ENCODE results near the gene ZBTB34.
A peak's percentile ranks its signal among the peaks of the same experiment; 100 is the strongest.

The ZBTB34 gene

DNA sequence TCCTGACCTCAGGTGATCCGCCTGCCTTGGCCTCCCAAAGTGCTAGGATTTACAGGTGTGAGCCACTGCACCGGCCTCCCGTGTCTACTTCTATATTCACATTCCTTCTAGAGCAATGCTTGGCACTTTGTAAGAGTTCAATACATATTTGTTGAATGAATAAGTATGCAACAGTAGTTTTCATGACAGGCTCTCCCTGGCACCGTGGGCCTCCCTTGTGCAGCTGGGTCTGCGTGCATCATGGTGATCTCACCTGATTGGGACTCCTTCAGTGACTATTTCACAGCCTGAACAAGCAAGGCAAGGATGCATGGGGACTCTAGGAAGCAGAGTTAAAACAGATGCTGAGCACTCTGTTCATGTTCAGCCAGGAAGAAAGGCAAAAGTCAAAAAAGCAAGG, 6.8 kb upstream of the ZBTB34 start:
- H3K27ac Mint-ChIP-seq = no peak overlapping the region
- H3K4me3 Mint-ChIP-seq = no peak overlapping the region
- no peaks in the 10 kb centered on the region for H3K9me3 Mint-ChIP-seq
- H3K36me3 Mint-ChIP-seq (ENCODE audit: low read depth) = no peaks in the 10 kb centered on the region
- peaks cover 60% of the 10 kb centered on the region for H3K27me3 Mint-ChIP-seq (ENCODE audit: low read depth)
- H3K4me1 Mint-ChIP-seq (ENCODE audit: low read depth) = no peaks in the 10 kb centered on the region
- DNase-seq (ENCODE audit: low spot score) = no peak

DNA sequence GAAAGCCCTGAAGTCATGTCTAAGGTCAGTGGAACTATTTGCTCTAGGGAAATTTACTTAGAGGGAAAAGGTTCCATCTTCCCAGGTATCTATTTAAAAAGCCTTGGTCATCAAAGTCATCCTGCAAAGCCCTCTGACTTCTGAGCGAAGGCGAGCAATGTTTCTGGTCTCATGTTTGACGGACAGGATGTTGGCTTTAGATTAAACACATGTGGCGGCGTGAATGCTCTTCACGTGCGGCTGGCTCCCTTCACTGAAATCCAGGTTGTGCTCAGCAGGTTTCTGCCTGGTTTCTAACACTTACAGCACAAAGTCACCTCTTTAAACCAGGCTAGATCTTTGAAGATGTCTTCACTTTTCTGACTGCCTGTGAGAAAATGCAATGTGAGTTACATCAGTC, 5.7 kb upstream of the ZBTB34 start:
- no peak overlapping the region for H3K4me3 Mint-ChIP-seq
- H3K4me1 Mint-ChIP-seq (ENCODE audit: low read depth) = peaks cover 1% of the 10 kb centered on the region
- H3K9me3 Mint-ChIP-seq = no peaks in the 10 kb centered on the region
- no peak for DNase-seq (ENCODE audit: low spot score)
- peaks cover 66% of the 10 kb centered on the region for H3K27me3 Mint-ChIP-seq (ENCODE audit: low read depth)
- no peak overlapping the region for H3K27ac Mint-ChIP-seq
- no peaks in the 10 kb centered on the region for H3K36me3 Mint-ChIP-seq (ENCODE audit: low read depth)

DNA sequence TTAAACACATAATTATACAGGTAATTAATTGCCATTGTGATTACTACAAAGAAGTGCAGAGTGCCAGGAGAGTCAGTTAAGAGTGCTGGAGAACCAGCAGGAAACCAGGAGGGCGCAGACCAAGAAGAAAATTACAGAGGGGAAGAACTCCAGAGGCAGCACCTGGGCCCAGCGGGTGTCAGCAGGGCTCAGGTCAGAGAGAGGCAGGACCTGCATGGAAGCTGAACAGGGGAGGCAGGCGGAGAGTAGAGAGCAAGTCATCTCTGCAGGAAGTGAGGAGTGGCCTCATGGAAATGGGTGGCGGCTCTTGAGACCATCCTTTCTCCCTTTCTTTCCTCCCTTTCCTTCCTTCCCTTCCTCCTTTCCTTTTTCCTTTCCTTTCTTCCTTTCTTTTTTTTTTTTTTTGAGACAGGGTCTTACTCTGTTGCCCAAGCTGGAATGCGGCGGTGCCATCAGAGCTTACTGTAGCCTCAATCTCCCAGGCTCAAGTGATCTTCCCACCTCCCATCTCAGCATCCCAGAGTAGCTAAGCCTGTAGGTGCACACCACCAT, 4.0 kb upstream of the ZBTB34 start:
- DNase-seq (ENCODE audit: low spot score) = no peak
- Mint-ChIP-seq H3K27me3 (ENCODE audit: low read depth) (peaks cover 61% of the 10 kb centered on the region), H3K36me3 (ENCODE audit: low read depth) (no peaks in the 10 kb centered on the region), H3K27ac (peak overlapping the region; percentile 36), H3K9me3 (no peaks in the 10 kb centered on the region), H3K4me3 (no peak overlapping the region), H3K4me1 (ENCODE audit: low read depth) (peaks cover 6% of the 10 kb centered on the region)

DNA sequence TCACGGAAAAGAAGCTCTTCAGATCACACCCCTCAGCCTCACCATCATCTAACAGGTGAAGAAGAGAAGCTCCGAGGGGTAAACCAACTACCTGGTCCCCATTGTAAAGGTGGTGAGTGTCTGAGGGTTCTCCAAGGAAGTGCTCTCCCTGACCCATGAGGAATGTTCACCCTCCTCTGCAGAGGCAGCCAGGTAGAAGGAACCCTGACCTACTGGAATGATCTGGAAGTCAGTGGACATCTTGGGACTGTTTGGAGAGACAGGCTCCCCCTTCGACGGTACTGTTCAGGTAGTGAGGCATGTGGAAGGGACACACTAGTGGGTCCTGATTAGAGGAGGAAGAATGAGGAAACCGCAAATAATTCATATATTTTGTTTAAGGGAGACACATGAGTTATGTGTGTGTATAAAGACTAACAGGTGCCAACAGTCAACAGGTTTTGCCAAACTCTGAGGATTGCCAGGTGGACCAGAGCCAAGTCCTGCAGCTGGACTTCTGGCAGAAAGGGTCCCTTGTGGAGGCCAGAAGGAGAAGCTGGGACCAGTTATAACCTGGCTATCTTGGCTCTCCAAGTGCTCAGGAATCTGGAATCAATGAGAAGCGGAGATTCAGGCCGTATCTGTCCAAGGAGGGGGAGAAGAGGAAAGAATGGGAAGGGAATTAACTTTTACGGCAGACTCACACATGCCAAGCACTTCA, 3.0 kb upstream of the ZBTB34 start:
- H3K4me1 Mint-ChIP-seq (ENCODE audit: low read depth) = peaks cover 15% of the 10 kb centered on the region
- peaks cover 52% of the 10 kb centered on the region for H3K27me3 Mint-ChIP-seq (ENCODE audit: low read depth)
- H3K36me3 Mint-ChIP-seq (ENCODE audit: low read depth) = no peaks in the 10 kb centered on the region
- H3K4me3 Mint-ChIP-seq = no peak overlapping the region
- H3K27ac Mint-ChIP-seq = no peak overlapping the region
- DNase-seq (ENCODE audit: low spot score) = no peak
- H3K9me3 Mint-ChIP-seq = no peaks in the 10 kb centered on the region

DNA sequence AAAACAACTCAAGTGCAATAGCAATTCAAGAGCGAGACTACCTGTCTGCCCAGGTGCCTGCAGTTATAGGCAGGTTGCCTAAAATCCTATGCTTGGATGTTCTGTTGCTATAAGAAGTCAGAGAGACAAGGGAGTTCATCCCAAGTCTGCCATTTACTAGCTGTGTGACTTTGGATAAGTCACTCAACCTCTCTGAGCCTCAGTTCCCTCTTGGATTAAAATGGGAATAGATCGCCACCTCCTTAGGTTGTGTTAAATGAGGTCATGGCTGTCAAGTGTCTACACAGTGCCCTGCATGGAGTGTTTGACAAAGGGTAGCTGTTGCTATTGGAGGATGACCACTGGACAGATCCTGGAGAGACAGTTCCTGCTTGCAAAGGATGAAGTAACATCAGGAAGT, 1.3 kb upstream of the ZBTB34 start:
- Mint-ChIP-seq H3K27me3 (ENCODE audit: low read depth) (peaks cover 38% of the 10 kb centered on the region), H3K27ac (no peak overlapping the region), H3K9me3 (no peaks in the 10 kb centered on the region), H3K4me3 (peak overlapping the region; percentile 74), H3K4me1 (ENCODE audit: low read depth) (peaks cover 22% of the 10 kb centered on the region), H3K36me3 (ENCODE audit: low read depth) (peaks cover 1% of the 10 kb centered on the region)
- DNase-seq (ENCODE audit: low spot score) = no peak

DNA sequence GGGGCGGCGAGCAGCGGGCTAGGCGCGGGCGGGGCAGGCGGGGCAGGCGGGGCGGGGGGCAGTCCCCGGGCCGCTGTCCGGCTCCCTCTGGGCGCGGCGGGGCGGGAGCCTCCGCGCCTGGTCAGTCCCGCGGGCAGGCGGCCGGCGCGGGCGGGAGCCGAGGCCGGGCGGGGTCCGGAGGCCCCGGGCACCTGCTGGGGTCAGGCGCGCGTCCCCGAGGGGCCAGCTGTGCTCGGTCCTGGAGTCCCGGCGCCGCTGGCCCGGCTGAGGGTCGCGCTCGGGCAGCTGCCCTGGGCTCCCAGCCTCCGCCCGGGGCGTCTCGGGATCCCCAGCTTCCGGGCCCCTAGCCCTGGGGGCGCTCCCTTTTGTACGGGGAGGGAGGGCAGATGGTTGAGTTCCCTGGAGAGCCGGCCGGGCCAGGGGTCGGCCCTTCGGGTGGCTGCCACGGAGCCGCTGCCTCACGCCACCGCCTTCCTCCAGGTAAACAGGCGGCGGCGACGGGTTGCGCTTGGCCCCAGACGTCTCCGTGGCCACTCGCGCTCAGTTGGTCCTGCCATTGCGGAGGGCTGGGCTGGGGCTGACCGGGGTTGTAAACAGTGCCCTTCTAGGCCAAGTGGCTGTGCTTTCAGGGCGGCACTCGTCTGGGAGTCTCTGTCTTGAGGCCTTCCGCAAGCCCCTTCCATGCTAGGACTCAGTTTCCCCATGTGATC, 473 bp downstream of the ZBTB34 start:
- peak overlapping the region; percentile 92 for H3K4me3 Mint-ChIP-seq
- peaks cover 10% of the 10 kb centered on the region for H3K36me3 Mint-ChIP-seq (ENCODE audit: low read depth)
- no peaks in the 10 kb centered on the region for H3K9me3 Mint-ChIP-seq
- H3K27me3 Mint-ChIP-seq (ENCODE audit: low read depth) = peaks cover 26% of the 10 kb centered on the region
- H3K27ac Mint-ChIP-seq = peak overlapping the region; percentile 87
- peaks cover 22% of the 10 kb centered on the region for H3K4me1 Mint-ChIP-seq (ENCODE audit: low read depth)
- no peak for DNase-seq (ENCODE audit: low spot score)

DNA sequence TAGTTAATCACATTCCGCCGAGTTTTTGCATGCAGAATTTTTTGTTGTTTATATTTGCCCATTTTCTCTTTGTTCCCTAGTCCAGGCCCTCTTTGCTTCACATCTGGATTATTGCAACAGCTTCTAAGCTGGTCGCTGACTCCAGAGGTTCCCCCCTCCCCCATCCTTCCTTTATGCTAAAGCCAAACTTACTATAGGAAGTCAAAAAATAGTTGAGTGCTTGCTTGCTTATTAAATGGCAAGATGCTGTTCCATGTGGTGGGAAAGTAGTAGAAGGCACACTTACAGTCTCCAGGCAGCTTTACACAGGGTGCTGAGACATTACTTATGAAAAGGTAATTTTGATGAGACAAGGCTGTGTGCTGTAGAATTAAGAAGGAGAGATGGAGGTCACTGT, 1.3 kb downstream of the ZBTB34 start:
- Mint-ChIP-seq H3K4me3 (peak overlapping the region; percentile 92), H3K36me3 (ENCODE audit: low read depth) (peaks cover 12% of the 10 kb centered on the region), H3K4me1 (ENCODE audit: low read depth) (peaks cover 22% of the 10 kb centered on the region), H3K27me3 (ENCODE audit: low read depth) (peaks cover 19% of the 10 kb centered on the region), H3K27ac (peak overlapping the region; percentile 87), H3K9me3 (no peaks in the 10 kb centered on the region)
- no peak for DNase-seq (ENCODE audit: low spot score)

DNA sequence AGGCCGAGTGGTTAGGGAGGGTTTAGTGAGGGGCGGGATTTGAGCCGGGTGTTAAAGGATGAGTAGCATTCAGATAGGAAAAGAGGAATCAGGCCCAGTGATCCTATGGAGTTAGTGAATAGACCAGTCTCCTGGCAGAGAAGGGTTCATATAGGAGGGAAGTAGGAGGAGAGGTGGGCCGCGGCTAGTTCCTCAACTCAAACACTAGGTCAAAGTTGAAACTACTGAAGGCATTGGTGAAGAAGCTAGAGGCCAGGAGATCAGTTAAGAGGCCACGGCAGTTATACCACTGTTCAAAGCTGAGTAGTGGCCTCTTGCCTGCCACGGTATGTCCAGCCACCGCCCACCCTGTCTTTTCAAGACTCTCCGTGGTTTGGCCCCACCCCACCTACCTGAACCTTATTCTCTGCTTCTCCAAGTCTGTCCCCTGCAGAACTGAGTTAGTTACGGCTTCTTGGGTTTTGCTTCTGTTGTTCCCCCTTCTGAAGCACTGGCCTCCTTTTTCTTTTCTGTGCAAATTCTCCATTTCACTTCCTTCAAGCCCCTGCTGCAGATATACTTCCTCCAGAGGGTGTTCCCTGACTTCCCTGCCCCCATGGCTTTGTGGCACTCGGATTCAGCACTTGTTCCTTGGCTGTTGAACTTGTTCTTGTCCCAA, 1.8 kb downstream of the ZBTB34 start:
- DNase-seq (ENCODE audit: low spot score) = no peak
- Mint-ChIP-seq H3K4me1 (ENCODE audit: low read depth) (peaks cover 22% of the 10 kb centered on the region), H3K27ac (no peak overlapping the region), H3K36me3 (ENCODE audit: low read depth) (peaks cover 12% of the 10 kb centered on the region), H3K27me3 (ENCODE audit: low read depth) (peaks cover 15% of the 10 kb centered on the region), H3K9me3 (no peaks in the 10 kb centered on the region), H3K4me3 (peak overlapping the region; percentile 92)

DNA sequence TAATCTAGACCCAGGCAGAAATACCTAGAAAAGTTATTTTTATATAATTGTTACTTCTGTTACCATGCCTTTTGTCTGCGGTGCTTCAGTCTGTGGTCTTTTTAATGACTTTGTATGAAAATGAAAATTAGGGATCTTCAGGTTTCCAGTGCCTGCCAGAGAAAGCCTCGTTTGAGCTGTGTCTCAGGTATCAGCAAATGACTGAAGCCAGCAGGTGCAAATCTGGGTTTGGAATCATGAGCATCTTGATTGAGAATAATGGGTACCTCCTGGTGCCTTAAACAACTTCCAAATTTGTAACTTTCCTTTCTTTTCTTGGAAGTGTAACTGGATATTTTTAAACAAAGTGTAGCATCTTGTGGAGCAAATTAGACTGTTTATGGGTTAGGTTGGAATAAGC, 4.3 kb downstream of the ZBTB34 start:
- H3K4me3 Mint-ChIP-seq = no peak overlapping the region

DNA sequence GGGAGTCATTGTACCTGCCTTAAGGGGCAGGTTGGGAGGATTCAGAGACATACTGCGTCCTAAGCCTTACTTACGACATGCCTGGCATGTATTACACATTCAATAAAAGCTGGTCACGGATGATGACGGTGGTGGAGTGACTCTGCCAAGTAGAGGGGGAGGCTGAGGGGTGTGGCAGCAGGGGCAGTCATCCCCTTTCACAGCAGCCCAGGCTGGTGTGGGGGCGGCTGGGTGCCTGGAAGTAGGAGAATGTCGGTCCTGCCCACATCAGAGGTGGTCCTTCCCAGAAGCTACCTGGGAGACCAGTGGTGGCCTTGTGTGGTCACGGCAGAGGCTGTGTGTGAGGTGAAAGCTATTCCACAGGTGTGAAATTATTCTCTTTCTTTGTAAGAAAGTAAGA, 8.9 kb downstream of the ZBTB34 start:
- Mint-ChIP-seq H3K36me3 (ENCODE audit: low read depth) (peaks cover 14% of the 10 kb centered on the region), H3K4me1 (ENCODE audit: low read depth) (peaks cover 6% of the 10 kb centered on the region), H3K27me3 (ENCODE audit: low read depth) (no peaks in the 10 kb centered on the region), H3K4me3 (no peak overlapping the region), H3K27ac (no peak overlapping the region), H3K9me3 (no peaks in the 10 kb centered on the region)
- DNase-seq (ENCODE audit: low spot score) = no peak

More for the DNA sequence above, 4.3 kb downstream of the ZBTB34 start:
- Mint-ChIP-seq H3K27ac (no peak overlapping the region), H3K4me1 (ENCODE audit: low read depth) (peaks cover 22% of the 10 kb centered on the region), H3K27me3 (ENCODE audit: low read depth) (no peaks in the 10 kb centered on the region), H3K9me3 (no peaks in the 10 kb centered on the region), H3K36me3 (ENCODE audit: low read depth) (peaks cover 16% of the 10 kb centered on the region)
- DNase-seq (ENCODE audit: low spot score) = no peak

DNA sequence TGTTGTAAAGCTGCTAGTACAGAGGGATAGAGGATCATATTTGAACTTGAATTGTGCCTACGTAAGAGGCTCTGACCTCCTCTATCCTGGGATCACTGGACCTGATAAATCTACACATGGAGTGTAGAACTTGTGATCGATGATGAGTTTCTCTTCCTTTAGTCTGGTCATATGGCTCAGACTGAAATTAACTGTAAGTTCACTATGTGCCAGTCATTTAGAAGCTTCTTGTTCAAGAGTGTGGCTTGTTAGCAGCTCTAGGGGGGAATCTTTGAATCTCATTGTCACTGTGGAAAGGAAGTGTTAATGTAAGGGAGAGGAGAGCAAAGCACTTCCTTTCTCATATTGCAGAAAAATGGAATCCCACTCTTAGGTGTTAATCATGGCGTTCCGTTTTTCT, 12.1 kb downstream of the ZBTB34 start:
- H3K9me3 Mint-ChIP-seq = no peaks in the 10 kb centered on the region
- DNase-seq (ENCODE audit: low spot score) = no peak
- peaks cover 16% of the 10 kb centered on the region for H3K4me1 Mint-ChIP-seq (ENCODE audit: low read depth)
- H3K27me3 Mint-ChIP-seq (ENCODE audit: low read depth) = no peaks in the 10 kb centered on the region
- H3K4me3 Mint-ChIP-seq = no peak overlapping the region
- H3K36me3 Mint-ChIP-seq (ENCODE audit: low read depth) = peaks cover 2% of the 10 kb centered on the region
- H3K27ac Mint-ChIP-seq = no peak overlapping the region

DNA sequence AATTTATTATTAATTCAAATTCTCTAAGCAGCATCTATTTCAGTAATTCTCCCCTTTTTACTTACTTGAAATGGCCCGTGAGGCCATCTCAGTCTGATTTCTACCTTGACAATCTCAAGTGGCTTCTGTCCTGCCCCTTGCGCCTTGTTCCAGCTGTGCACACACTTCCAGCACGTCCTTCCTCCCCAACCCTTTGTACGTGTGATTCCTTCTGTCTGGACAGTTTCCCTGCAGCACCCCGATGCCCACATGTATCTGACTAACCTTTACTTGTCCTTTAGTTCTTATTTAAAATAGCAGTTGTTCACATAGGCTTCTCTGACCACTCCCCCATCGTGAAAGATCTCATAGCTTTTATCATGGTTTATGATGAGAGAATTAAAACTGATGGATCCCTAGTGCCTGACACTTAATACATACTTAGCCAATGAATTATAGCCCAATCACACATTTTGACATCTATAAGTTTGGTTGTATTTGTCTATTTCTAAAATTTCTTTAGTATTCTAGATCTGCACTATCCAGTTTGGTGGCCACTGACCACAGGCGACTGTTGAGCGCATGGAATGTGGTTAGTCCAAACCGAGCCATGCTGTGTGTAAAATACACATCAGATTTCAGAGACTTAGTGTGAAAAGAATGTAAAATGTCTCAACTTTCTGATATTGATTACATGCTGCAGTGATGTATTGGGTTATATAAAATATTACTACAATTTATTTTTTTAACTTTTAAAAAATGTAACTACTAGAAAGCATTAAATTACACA, 14.3 kb downstream of the ZBTB34 start:
- Mint-ChIP-seq H3K4me1 (ENCODE audit: low read depth) (peaks cover 15% of the 10 kb centered on the region), H3K27ac (no peak overlapping the region), H3K36me3 (ENCODE audit: low read depth) (peaks cover 6% of the 10 kb centered on the region), H3K9me3 (no peaks in the 10 kb centered on the region), H3K4me3 (no peak overlapping the region), H3K27me3 (ENCODE audit: low read depth) (no peaks in the 10 kb centered on the region)
- DNase-seq (ENCODE audit: low spot score) = no peak

DNA sequence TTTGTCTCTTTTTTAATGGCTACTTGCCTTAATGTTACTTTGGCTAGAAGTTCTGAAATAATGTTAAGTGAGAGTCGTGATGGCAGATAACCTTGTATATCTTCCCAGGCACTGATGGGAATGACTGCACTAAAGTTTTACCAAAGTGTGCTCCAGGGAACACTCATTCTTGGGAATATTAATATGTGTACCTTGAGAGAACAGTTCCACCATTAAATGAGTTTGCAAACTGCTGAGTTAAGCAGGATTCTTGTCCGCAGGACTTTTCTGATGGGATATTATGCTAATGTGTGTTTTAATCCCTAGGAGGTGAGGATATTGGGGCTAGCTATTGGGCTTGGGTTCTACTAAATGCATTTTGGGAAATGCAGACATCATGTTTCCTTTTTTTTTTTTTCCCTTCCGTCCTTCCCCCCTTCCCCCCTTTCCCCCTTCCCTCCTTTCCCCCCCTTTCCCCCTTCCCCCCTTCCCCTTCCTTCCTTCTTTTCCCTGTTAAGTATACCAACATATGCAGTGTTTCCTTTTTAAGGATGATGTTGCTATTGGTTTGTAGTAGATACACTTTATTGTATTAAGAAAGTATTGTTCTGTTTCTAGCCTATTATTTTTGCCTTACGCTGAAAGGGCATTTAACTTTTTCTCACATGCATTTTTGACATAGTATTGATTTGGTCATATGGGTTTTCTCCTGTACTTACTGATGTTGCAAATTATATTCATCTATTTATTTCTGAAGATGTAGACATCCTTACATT, 15.5 kb downstream of the ZBTB34 start:
- peaks cover 12% of the 10 kb centered on the region for H3K36me3 Mint-ChIP-seq (ENCODE audit: low read depth)
- peaks cover 15% of the 10 kb centered on the region for H3K4me1 Mint-ChIP-seq (ENCODE audit: low read depth)
- no peaks in the 10 kb centered on the region for H3K27me3 Mint-ChIP-seq (ENCODE audit: low read depth)
- no peaks in the 10 kb centered on the region for H3K9me3 Mint-ChIP-seq
- H3K27ac Mint-ChIP-seq = peak overlapping the region; percentile 12
- DNase-seq (ENCODE audit: low spot score) = no peak
- H3K4me3 Mint-ChIP-seq = no peak overlapping the region
